Measurements from ENCODE around the gene EPOP. TPM values are rescaled to one million over a fixed set of nuclear protein-coding genes. Genes with fewer than 3 reads are reported as not detected.

Gene EPOP
- total RNA-seq, 1 donor from 2014 or later: 2.0 TPM

DNA sequence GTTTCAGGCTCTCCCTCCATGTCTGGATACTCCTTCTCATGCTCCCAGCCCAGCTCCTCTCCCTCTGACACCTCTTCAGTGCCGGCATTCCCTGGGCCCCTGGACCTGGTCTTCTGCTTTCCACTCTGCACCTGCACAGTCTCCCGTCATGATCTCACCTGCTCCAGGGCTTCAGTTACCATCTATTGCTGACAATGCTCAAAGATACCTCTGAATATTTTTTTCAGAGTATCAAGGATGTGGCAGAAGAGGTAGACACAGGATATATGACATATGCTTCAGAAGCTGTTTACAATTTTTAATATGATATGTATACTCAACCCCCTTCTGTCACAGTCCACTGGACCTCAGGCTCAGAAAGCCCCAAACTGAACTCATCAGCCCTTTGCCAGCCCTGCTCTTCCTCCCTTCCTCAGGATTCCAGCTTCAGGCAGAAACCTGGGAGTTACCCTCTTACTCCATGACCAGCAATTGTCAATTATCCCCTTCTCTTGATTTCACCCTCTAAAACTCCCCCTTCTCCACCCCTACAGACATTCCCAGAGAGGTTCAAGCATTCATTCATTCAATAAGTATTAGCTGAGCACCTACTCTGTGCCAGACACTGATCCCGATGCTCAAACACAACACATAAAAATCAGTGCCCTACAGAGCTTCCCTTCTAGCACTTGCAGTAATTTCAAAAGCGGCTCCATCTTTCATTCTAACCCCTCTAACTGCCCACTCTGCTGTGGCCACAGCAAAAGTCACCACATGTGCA is 22.5 kb upstream of the EPOP start:
- TF ChIP-seq, protein P1, sequence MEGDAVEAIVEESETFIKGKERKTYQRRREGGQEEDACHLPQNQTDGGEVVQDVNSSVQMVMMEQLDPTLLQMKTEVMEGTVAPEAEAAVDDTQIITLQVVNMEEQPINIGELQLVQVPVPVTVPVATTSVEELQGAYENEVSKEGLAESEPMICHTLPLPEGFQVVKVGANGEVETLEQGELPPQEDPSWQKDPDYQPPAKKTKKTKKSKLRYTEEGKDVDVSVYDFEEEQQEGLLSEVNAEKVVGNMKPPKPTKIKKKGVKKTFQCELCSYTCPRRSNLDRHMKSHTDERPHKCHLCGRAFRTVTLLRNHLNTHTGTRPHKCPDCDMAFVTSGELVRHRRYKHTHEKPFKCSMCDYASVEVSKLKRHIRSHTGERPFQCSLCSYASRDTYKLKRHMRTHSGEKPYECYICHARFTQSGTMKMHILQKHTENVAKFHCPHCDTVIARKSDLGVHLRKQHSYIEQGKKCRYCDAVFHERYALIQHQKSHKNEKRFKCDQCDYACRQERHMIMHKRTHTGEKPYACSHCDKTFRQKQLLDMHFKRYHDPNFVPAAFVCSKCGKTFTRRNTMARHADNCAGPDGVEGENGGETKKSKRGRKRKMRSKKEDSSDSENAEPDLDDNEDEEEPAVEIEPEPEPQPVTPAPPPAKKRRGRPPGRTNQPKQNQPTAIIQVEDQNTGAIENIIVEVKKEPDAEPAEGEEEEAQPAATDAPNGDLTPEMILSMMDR (IDR thresholded peaks at IDR 0.05; ENCODE audit: partially characterized antibody, unreplicated experiment): no peak
- peaks cover 2% of the 10 kb centered on the region for H3K9me3 Mint-ChIP-seq (ENCODE audit: unreplicated experiment)
- peaks cover 24% of the 10 kb centered on the region for H3K27me3 Mint-ChIP-seq (ENCODE audit: unreplicated experiment)
- H3K4me1 Mint-ChIP-seq (ENCODE audit: low read depth, unreplicated experiment): peaks cover 2% of the 10 kb centered on the region
- no peak overlapping the region for H3K27ac Mint-ChIP-seq (ENCODE audit: unreplicated experiment)
- no peak overlapping the region for H3K4me3 Mint-ChIP-seq (ENCODE audit: unreplicated experiment)
- DNase-seq: no peak
- peaks cover 6% of the 10 kb centered on the region for H3K36me3 Mint-ChIP-seq (ENCODE audit: unreplicated experiment)

DNA sequence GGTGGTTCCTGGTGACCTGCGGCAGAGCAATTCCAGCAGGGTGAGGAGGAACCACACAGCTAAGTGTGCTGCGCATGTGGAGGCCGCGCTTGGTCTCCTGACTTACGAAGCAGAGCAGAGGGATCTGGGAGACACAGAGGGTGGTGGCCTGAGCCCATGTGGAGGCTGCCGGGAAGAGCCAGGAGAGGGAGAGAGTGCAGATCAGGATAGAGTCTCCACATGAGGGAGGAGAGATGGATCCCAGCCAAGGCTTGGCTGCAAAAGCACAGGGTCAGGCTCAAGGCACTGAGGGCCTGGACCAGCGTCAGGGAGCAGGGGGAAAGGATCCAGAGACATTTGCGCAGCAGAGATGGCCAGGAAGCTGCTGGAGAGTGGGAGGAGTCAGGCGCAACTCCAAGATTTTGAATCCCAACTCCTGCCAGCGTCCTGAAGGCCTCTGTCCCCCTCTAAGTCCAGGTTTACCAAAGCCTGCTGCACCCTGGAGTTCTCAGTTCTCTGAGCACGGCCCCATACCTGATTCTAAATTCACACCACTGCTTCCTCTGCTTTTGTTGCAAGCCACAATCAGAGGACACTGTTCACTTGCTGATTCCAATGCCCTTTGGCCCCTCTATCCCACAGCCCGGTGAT is 19.1 kb upstream of the EPOP start:
- H3K4me3 Mint-ChIP-seq (ENCODE audit: unreplicated experiment): no peak overlapping the region
- peaks cover 12% of the 10 kb centered on the region for H3K4me1 Mint-ChIP-seq (ENCODE audit: low read depth, unreplicated experiment)
- DNase-seq: no peak
- TF ChIP-seq, protein P1 (IDR thresholded peaks at IDR 0.05; ENCODE audit: partially characterized antibody, unreplicated experiment): no peak
- peaks cover 6% of the 10 kb centered on the region for H3K36me3 Mint-ChIP-seq (ENCODE audit: unreplicated experiment)
- peaks cover 17% of the 10 kb centered on the region for H3K27me3 Mint-ChIP-seq (ENCODE audit: unreplicated experiment)
- H3K27ac Mint-ChIP-seq (ENCODE audit: unreplicated experiment): no peak overlapping the region
- peaks cover 6% of the 10 kb centered on the region for H3K9me3 Mint-ChIP-seq (ENCODE audit: unreplicated experiment)

DNA sequence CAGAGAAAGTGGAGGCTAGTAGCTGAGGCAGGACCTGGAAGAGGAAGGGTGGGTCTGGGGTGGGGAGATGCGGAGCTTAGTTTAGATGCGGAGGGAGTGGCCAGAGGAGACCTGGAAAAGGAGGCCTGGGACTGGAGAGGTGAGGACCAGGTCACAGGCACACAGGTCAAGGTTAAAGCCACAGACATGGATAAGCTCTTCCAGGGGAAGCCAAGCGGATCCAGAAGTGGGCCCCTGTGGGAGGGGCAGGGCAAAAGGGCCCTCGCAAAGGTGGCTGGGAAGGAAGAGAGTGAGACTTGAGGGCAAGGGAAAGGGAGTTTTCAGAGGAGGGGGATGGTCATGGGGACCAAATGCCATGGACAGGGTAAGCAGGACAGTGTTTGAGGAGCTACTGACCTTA is 16.4 kb upstream of the EPOP start:
- Mint-ChIP-seq H3K36me3 (ENCODE audit: unreplicated experiment) (peaks cover 6% of the 10 kb centered on the region), H3K27ac (ENCODE audit: unreplicated experiment) (peak overlapping the region; percentile 23), H3K4me1 (ENCODE audit: low read depth, unreplicated experiment) (peaks cover 12% of the 10 kb centered on the region), H3K9me3 (ENCODE audit: unreplicated experiment) (peaks cover 6% of the 10 kb centered on the region), H3K27me3 (ENCODE audit: unreplicated experiment) (peaks cover 14% of the 10 kb centered on the region), H3K4me3 (ENCODE audit: unreplicated experiment) (no peak overlapping the region)
- DNase-seq: no peak
- TF ChIP-seq, protein P1 (IDR thresholded peaks at IDR 0.05; ENCODE audit: partially characterized antibody, unreplicated experiment): no peak

DNA sequence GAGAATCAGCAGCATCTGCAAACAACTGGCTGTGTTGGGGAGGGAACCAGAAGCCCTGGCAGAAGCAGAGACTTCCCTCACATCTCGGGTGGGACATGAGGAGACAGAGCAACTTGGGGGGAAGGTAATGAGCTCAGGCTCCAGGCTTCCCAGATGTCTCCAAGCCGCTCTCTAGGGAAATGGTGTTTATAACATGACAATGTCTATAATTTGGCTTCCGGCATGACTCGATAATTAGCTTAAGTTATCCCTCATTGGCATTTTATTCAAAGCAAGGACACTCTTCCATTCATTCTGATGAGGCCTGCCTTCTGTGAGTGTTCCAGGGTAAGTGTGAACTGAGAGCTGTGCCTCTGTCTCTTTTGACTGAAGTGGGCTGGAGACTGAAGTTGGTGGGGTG is 15.6 kb upstream of the EPOP start:
- peak overlapping the region; percentile 5 for H3K4me3 Mint-ChIP-seq (ENCODE audit: unreplicated experiment)

More for the DNA sequence above, 15.6 kb upstream of the EPOP start:
- peak overlapping the region; percentile 23 for H3K27ac Mint-ChIP-seq (ENCODE audit: unreplicated experiment)
- TF ChIP-seq, protein P1 (IDR thresholded peaks at IDR 0.05; ENCODE audit: partially characterized antibody, unreplicated experiment): no peak
- no peak for DNase-seq
- peaks cover 16% of the 10 kb centered on the region for H3K27me3 Mint-ChIP-seq (ENCODE audit: unreplicated experiment)
- H3K9me3 Mint-ChIP-seq (ENCODE audit: unreplicated experiment): peaks cover 9% of the 10 kb centered on the region
- H3K36me3 Mint-ChIP-seq (ENCODE audit: unreplicated experiment): peaks cover 6% of the 10 kb centered on the region
- H3K4me1 Mint-ChIP-seq (ENCODE audit: low read depth, unreplicated experiment): peaks cover 14% of the 10 kb centered on the region

Measured in glutamatergic neuron (in vitro differentiated cells).